GM19372 (cell line): Measurements from ENCODE around the gene OPRD1.

Experiments used
- ATAC-seq: cut with Tn5 transposase; IDR thresholded peaks from one replicate; pipeline ENCODE4 v1.9.1; 2021; ENCODE audit warnings: mild to moderate bottlenecking, low read depth, moderate library complexity; ENCODE audit not compliant: unreplicated experiment

Gene OPRD1

GRCh38 chr1:28899267-28899666 is 87.3 kb downstream of the OPRD1 start:
- ATAC-seq: no peak

- ATAC-seq: no peak
These were observed 88.6 kb downstream of the OPRD1 start for GRCh38 chr1:28900562-28900961.

DNA sequence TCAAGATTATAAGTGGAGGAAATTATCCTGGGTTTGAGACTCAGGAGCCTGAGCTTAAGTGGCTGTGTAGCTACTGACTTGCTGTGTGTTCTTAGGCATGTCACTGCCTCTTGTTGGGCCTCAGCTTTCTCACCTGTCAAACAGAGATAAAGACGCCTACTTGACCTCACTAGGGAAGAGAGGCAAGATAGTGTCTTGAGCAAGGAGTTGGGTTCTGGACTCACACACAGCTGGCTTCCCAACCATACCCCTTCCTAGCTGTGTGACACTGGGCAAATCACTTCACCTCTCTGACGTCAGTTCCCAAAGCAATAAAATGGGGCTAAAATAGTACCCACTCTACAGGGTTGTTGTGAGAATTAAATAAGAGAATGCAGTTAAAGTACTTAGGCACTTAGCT is 90.8 kb downstream of the OPRD1 start:
- no peak for ATAC-seq

DNA sequence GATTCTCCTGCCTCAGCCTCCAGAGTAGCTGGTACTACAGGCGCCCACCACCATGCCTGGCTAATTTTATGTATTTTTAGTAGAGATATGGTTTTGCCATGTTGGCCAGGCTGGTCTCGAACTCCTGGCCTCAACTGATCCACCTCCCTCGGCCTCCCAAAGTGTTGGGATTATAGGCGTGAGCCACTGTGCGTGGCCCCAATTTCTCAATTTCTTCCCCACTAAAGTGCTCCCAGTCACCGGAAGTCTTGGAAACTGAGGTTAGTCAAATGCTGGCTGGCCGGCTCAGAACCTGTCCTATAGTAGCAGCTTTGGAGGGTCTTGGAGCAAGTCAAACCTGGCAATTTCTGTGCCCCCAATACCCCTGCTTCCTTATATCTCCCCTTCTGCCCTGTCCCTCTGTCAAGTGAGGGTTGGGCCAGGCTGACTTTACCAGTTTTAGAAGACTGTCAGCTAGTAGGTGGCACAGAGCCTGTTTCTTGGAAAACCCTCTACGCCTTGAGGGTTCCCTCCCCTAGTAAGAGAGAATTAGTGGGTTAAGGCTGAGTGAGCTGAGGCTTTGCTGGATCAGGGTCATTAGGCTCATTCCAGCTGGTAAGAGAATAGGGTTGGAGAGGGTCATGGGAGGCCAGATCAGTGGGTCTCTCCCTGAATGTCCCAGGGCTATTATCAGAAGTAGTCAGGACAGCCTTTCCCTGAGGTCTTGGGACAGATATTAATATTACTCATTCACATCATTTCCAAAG is 94.1 kb downstream of the OPRD1 start:
- ATAC-seq: no peak

GRCh38 chr1:28909198-28909597 is 97.2 kb downstream of the OPRD1 start:
- no peak for ATAC-seq

DNA sequence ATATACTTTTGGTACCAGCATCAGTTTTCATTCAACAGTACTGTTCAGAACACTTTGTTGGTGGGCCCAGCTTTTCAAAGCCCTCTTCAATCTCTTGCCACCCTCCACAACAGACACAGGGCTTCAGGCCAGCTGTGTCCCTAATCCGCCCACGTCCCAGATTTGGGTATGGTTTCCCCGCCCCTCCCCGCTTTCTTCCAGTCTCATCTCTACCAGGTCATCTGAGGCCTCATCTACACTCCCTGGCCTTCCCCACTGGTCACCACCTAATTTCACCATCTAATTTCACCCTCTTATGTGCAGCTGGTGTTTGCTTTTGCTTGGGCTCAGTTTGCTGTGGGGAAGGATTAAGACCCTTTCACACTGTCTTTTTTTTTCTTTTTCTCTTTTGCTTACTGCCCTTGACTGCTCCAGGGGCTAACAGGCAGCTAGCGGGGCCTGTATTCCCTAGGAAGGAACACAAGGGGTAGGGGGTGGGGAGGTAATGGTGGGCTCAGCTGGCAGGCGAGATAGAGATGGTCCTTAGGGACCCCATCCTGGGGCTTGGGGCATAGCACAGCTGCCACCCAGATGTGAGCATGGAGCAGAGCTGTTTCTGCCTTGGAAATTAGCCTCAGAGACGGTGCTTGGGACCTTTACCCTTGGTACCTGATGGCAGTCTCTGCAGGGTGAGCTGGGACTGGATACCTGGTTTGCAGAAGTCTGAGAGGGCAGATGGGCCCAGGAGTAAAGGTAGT is 98.6 kb downstream of the OPRD1 start:
- ATAC-seq: no peak

GRCh38 chr1:28913786-28914227 is 101.8 kb downstream of the OPRD1 start:
- no peak for ATAC-seq

- peak; percentile 85 for ATAC-seq
These were observed 102.5 kb downstream of the OPRD1 start, which contains the start of gene EPB41 for GRCh38 chr1:28914228-28915030. Gene EPB41 (plus strand): TSS chr1:28914569. CDS start chr1:28987438, 72,869 bp downstream.

GRCh38 chr1:28915031-28915895 is 103.3 kb downstream of the OPRD1 start:
- ATAC-seq: peak; percentile 6

DNA sequence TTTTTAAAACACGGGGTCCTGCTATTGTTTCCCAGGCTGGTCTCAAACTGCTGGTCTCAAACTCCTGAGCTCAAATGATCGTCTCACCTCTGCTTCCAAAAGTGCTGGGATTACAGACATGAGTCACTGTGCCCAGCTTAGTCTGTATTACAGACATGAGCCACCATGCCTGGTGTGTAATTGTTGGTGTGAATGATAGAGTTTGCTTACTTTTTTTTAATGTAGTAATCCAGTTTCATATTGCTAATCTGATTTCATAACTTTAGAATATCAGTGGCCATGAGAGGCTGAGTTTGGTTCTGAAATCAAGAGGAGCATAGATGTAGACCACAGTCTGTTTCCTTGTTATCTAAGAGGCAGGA is 105.8 kb downstream of the OPRD1 start:
- ATAC-seq: no peak
